Left lung (tissue), 14 donors: ENCODE measurements around the gene NUDT14. TPM values are rescaled to one million over a fixed set of nuclear protein-coding genes. Genes with fewer than 3 reads are reported as not detected.
A peak's percentile ranks its signal among the peaks of the same experiment; 100 is the strongest.

ENCODE experiments used
- ATAC-seq: fragments of 200-7000 bp; cut with Tn5 transposase; one replicate; pipeline ENCODE4 v1.9.1; 2020; ENCODE audit warnings: moderate library complexity
- DNase-seq, 4 donors: peaks; one replicate each; pipeline ENCODE4 v3.0.0-alpha.2; 2013 to 2020
- H3K27ac ChIP-seq, 2 donors: fragments of 200-600 bp; sonication (generic) in 1 of 2; one replicate each; pipeline versions ENCODE4 v1.5.0 to v1.8.0; 2020 to 2021
- H3K27me3 ChIP-seq, 2 donors: fragments of 200-600 bp; sonication (generic) in 1 of 2; one replicate each; pipeline versions ENCODE4 v1.5.0 to v1.8.0; 2020 to 2021
- H3K36me3 ChIP-seq, 2 donors: fragments of 200-600 bp; sonication (generic) in 1 of 2; one replicate each; pipeline versions ENCODE4 v1.5.0 to v1.8.0; 2020 to 2021
- H3K4me1 ChIP-seq, 2 donors: fragments of 200-600 bp; one replicate each; pipeline ENCODE4 v1.8.0; 2021
- H3K4me3 ChIP-seq, 2 donors: fragments of 200-600 bp; sonication (generic) in 1 of 2; one replicate each; pipeline versions ENCODE4 v1.5.0 to v1.8.0; 2020 to 2021; ENCODE audit warnings: mild to moderate bottlenecking in 1 of 2
- H3K9me3 ChIP-seq, 2 donors: fragments of 200-600 bp; sonication (generic) in 1 of 2; one replicate each; pipeline versions ENCODE4 v1.5.0 to v1.8.0; 2020 to 2021
- intact Hi-C, 2 donors: fragments of 100-400 bp; cut with DNase I; formaldehyde crosslinking; loops; one replicate each; pipeline versions ENCODE4 v1.11.2 to v1.14.2; 2022
- long read RNA-seq, 12 donors: library from polyadenylated mRNA in 2 of 12; unstranded in 2 of 12; transcript quantifications; one replicate each; pipeline ENCODE4 v2.0.0 and lab custom pipeline, GENCODE V29; 2019 to 2026
- polyA plus RNA-seq, 6 donors: library from polyadenylated mRNA; unstranded; fragments of 120-200 nt; gene quantifications; one replicate each; pipeline ENCODE4 v1.2.1, GENCODE V29; 2013; ENCODE audit not compliant: insufficient read length in 6 of 6
- total RNA-seq, 2 donors: library from RNA; stranded (reverse); fragmentation: NEBNext Ultra II Directional; extraction: Animal tissue kit (Norgen Biotek cat#: 25700); gene quantifications; one replicate each; pipeline ENCODE4 v1.2.1, GENCODE V29; 2021
- TF ChIP-seq, protein P1 (sequence below), 2 donors: fragments of 200-600 bp; sonication (generic) in 1 of 2; IDR thresholded peaks; one replicate each; pipeline versions ENCODE4 v1.5.0 to v1.8.0; 2021; ENCODE audit warnings: antibody characterized with exemption in 2 of 2
- donor health status: DM: no; HTN: yes; CAD: no.
- donor health status: DM: no; HTN: no; CAD: no.

Gene NUDT14
- 10 to 100 TPM; 52.5 to 77.5 TPM for total RNA-seq
- polyA plus RNA-seq: 10 to 100 TPM; 22.4 to 45.5 (median 29.9) TPM
- long read RNA-seq, donor 1, transcript NUDT14-202 (5 exons, 845 nt): major isoform, 17 of 23 reads
- long read RNA-seq, donor 1, partial matches to known transcripts: 0 of 23 reads
- long read RNA-seq, donor 1, other reads (novel, unspliced or antisense): 0 of 23 reads
- long read RNA-seq, donor 2, transcript NUDT14-201 (4 exons, 570 nt): minor isoform, 5 of 16 reads
- long read RNA-seq, donor 2, transcript NUDT14-202 (5 exons, 845 nt): major isoform, 9 of 16 reads
- long read RNA-seq, donor 2, partial matches to known transcripts: 0 of 16 reads
- long read RNA-seq, donor 2, other reads (novel, unspliced or antisense): 0 of 16 reads
- long read RNA-seq, donor 3, transcript NUDT14-202 (5 exons, 845 nt): major isoform, 17 of 19 reads
- long read RNA-seq, donor 3, partial matches to known transcripts: 0 of 19 reads
- long read RNA-seq, donor 3, other reads (novel, unspliced or antisense): 0 of 19 reads
- long read RNA-seq, donor 4, transcript NUDT14-202 (5 exons, 845 nt): major isoform, 96 of 102 reads
- long read RNA-seq, donor 4, partial matches to known transcripts: 1 of 102 reads
- long read RNA-seq, donor 4, other reads (novel, unspliced or antisense): 5 of 102 reads
- long read RNA-seq, donor 5, transcript NUDT14-202 (5 exons, 845 nt): major isoform, 21 of 31 reads
- long read RNA-seq, donor 5, partial matches to known transcripts: 6 of 31 reads
- long read RNA-seq, donor 5, other reads (novel, unspliced or antisense): 0 of 31 reads
- long read RNA-seq, donor 6, transcript NUDT14-202 (5 exons, 845 nt): major isoform, 12 of 18 reads
- long read RNA-seq, donor 6, partial matches to known transcripts: 5 of 18 reads
- long read RNA-seq, donor 6, other reads (novel, unspliced or antisense): 0 of 18 reads
- long read RNA-seq, donor 7, partial matches to known transcripts: 0 of 5 reads
- long read RNA-seq, donor 7, other reads (novel, unspliced or antisense): 0 of 5 reads
- long read RNA-seq, donor 8, transcript NUDT14-202 (5 exons, 845 nt): major isoform, 15 of 28 reads
- long read RNA-seq, donor 8, partial matches to known transcripts: 9 of 28 reads
- long read RNA-seq, donor 8, other reads (novel, unspliced or antisense): 0 of 28 reads
- long read RNA-seq, donor 9: 0 reads
- long read RNA-seq, donor 10, transcript NUDT14-202 (5 exons, 845 nt): major isoform, 66 of 75 reads
- long read RNA-seq, donor 10, partial matches to known transcripts: 0 of 75 reads
- long read RNA-seq, donor 10, other reads (novel, unspliced or antisense): 9 of 75 reads
- long read RNA-seq, donor 11: 0 reads
- long read RNA-seq, donor 12, transcript NUDT14-202 (5 exons, 845 nt): major isoform, 15 of 17 reads
- long read RNA-seq, donor 12, partial matches to known transcripts: 0 of 17 reads
- long read RNA-seq, donor 12, other reads (novel, unspliced or antisense): 0 of 17 reads

DNA sequence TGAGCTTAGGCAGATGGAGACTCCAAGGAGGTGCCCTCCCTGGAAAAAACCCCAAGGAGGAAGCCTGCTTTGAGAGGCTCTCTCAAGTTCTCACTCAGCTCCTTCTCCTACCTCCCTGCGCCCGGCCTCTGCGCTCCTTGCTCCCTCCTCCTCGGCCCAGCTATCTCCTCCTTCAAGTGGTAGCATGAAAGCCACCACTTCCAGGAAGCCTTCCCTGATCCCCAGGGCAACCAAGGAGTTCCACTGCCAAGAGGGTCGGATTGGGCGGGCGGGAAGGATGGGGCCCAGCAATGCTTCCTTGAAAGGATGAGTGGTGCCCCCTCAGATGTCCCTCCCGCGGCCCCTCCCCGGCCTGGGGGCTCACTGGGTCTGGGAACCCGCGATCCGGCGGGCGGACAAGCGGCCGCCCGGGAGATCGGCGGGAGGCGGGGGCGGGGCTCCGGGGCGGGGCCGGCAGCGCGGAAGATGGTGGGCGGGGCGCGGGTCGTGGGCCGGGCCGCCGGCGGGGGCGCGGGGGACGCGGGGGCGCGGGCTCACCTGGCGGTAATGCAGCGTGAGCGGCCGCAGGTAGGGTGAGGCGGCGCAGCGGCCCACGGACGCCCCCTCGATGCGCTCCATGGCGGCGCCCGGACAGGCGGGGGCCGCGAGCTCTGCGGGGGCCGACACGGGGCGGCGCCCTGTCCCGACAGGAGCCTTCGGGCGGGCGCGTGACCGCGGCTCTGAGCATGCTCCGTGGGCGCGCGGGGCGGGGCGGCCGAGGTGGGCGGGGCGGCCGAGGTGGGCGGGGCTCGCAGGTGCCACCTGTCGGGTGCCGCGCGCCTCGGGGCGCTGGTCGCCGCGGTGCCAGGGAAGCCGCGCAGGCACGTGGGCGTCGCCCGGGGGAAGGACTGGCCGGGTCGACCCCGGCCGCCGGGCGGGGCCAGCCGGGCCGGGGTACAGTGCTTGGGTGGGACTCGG is at the start of gene NUDT14:
Gene NUDT14 (minus strand): TSS at position 721 of the 957 bp plus-strand sequence. CDS start 103 bp downstream, at position 618.
- H3K4me3 ChIP-seq: peak within 1 kb of the TSS; percentile 45 to 56
- ATAC-seq: peak; percentile 91
- H3K27me3 ChIP-seq: peaks cover 0 to 10% of the 10 kb centered on the region in 2 donors
- peak in 3 of 4 donors; percentile 67 to 94 (median 82) for DNase-seq
- H3K36me3 ChIP-seq: no peaks in the 10 kb centered on the region
- no peaks in the 10 kb centered on the region for H3K9me3 ChIP-seq
- peak within 1 kb of the TSS; percentile 38 to 44 for H3K27ac ChIP-seq
- peaks cover 7 to 25% of the 10 kb centered on the region in 2 donors for H3K4me1 ChIP-seq
- intact Hi-C loops: no loop called here
- TF ChIP-seq, protein P1, sequence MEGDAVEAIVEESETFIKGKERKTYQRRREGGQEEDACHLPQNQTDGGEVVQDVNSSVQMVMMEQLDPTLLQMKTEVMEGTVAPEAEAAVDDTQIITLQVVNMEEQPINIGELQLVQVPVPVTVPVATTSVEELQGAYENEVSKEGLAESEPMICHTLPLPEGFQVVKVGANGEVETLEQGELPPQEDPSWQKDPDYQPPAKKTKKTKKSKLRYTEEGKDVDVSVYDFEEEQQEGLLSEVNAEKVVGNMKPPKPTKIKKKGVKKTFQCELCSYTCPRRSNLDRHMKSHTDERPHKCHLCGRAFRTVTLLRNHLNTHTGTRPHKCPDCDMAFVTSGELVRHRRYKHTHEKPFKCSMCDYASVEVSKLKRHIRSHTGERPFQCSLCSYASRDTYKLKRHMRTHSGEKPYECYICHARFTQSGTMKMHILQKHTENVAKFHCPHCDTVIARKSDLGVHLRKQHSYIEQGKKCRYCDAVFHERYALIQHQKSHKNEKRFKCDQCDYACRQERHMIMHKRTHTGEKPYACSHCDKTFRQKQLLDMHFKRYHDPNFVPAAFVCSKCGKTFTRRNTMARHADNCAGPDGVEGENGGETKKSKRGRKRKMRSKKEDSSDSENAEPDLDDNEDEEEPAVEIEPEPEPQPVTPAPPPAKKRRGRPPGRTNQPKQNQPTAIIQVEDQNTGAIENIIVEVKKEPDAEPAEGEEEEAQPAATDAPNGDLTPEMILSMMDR (IDR thresholded peaks at IDR 0.05): no peak

DNA sequence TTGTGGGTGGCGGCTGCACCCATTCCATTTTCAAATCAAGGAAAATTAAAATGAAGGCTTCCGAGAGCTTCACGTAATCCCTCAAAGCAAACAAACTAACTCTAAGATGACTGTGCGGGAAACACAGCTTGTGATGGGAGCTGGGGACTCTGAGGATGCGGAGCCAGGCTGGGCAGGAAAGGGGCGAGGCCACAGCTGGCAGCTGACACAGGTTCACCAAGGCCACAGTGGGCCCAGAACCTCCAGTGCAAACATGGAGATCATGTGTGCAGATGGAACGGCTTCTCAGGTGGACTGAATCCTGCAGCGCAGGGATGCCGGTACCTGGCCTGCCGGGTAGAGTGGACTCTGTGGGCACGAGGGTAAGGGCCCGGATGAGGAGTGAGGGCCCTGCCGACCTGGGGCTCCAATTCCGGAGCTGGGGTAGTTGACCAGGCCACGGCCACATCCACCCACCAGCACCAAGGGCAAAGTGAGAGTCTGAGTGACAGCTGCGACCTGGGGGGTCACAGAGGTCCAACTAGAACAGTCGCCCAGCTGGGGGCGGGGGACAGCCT is 48.1 kb upstream of the NUDT14 start:
- no peaks in the 10 kb centered on the region for H3K27me3 ChIP-seq
- peak in 1 of 4 donors; percentile 61 for DNase-seq
- no peaks in the 10 kb centered on the region for H3K9me3 ChIP-seq
- intact Hi-C loops: no loop called here
- H3K36me3 ChIP-seq: peaks cover 0 to 30% of the 10 kb centered on the region in 2 donors
- no peak overlapping the region for H3K4me3 ChIP-seq
- TF ChIP-seq, protein P1 (IDR thresholded peaks at IDR 0.05): no peak
- no peak for ATAC-seq
- H3K27ac ChIP-seq: no peak overlapping the region
- H3K4me1 ChIP-seq: no peaks in the 10 kb centered on the region

DNA sequence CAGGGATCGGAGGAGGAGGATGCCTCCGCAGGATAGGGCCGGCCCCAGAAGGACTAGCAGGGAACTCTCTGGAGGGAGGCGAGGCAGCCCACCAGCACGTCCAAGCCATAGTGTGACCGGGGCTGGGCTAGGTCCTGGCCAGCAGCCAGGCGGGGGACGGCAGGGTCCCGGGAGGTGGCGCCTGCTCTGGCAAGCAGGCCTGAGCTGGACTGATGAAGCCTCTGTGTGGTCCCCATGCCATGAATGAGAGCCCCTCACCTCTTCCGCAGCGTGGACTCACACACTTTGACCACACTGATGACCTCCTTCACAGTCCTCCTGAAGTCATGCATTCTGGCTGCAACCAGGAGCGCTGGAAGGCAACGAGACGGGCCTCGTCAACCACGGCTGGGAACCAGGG is 47.5 kb upstream of the NUDT14 start:
- ATAC-seq (no peak), DNase-seq (peak in 2 of 4 donors; percentile 62 to 63)
- Histone ChIP-seq H3K36me3 (peaks cover 0 to 30% of the 10 kb centered on the region in 2 donors), H3K9me3 (no peaks in the 10 kb centered on the region), H3K27ac (no peak overlapping the region), H3K27me3 (no peaks in the 10 kb centered on the region), H3K4me3 (no peak overlapping the region), H3K4me1 (no peaks in the 10 kb centered on the region)
- intact Hi-C loops: no loop called here
- TF ChIP-seq, protein P1 (IDR thresholded peaks at IDR 0.05): no peak

DNA sequence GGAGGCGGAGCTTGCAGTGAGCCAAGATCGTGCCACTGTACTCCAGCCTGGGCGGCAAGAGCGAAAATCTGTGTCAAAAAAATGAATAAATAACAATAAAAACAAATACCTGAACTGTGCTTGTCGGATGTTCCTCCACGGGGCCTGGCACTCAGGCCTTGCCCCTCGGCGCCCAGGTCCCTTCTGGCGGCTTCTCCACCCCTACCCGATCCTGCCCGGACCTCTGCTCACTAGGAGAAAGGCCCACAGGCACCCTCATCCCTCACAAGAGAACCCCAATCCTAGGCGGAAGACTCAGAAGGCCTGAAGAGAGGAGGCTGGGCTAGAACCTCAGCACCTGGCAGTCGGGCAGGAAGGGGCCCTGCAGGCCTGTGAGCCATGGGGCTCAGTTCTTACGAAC is 46.2 kb upstream of the NUDT14 start:
- peak in 1 of 4 donors; percentile 39 for DNase-seq
- TF ChIP-seq, protein P1 (IDR thresholded peaks at IDR 0.05): no peak
- intact Hi-C loops: no loop called here
- Histone ChIP-seq H3K4me3 (no peak overlapping the region), H3K27me3 (no peaks in the 10 kb centered on the region), H3K36me3 (peaks cover 0 to 30% of the 10 kb centered on the region in 2 donors), H3K27ac (no peak overlapping the region), H3K9me3 (no peaks in the 10 kb centered on the region), H3K4me1 (no peaks in the 10 kb centered on the region)
- no peak for ATAC-seq
